Measurements from ENCODE around the gene DBH. TPM values are rescaled to one million over a fixed set of nuclear protein-coding genes. Genes with fewer than 3 reads are reported as not detected.

Gene DBH
- total RNA-seq, 1 donor from 2014 or later, result not detected

DNA sequence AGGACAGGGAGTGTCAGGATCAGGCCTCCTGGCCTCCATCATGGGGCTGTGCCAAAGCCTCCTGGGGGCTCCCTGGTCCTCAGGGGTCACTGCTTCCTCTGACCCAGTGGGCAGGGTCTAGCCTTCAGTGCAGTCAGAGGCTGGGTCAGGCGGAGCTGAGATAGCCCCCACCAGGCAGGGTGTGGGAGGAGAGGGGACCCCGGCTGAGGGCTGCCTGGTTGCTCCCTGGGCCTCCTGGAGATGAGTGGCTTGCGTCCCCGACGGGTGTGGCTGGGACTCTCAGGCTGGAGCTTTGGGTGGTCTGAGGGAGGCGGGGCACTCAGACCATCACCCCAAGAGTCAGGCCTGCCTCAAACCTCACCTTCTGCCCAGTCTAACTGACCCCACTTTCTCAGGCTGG, 48.7 kb upstream of the DBH start:
- Histone ChIP-seq H3K4me3 (ENCODE audit: insufficient read depth, low read depth, low read length) (no peak overlapping the region), H4K20me1 (ENCODE audit: insufficient read depth, low read length) (no peaks in the 10 kb centered on the region), H3K9me3 (ENCODE audit: insufficient read depth, low read depth, low read length) (peaks cover 4% of the 10 kb centered on the region), H3K4me1 (ENCODE audit: insufficient read depth, low read length) (no peaks in the 10 kb centered on the region), H2AFZ (ENCODE audit: low read depth, low read length) (no peak overlapping the region), H3K36me3 (ENCODE audit: insufficient read depth, low read length) (no peaks in the 10 kb centered on the region), H3K27ac (ENCODE audit: low read depth, low read length) (no peak overlapping the region), H3K79me2 (ENCODE audit: insufficient read depth, low read length) (no peaks in the 10 kb centered on the region), H3K9ac (ENCODE audit: low read length) (no peak overlapping the region), H3K27me3 (ENCODE audit: insufficient read depth, low read length) (peaks cover 17% of the 10 kb centered on the region), H3K4me2 (ENCODE audit: low read length) (no peak overlapping the region)
- H3K36me3 Mint-ChIP-seq (ENCODE audit: low read depth, unreplicated experiment), result no peaks in the 10 kb centered on the region
- FAIRE-seq (no peak), DNase-seq (ENCODE audit: low read depth) (no peak)
- H3K27ac Mint-ChIP-seq (ENCODE audit: unreplicated experiment), result no peak overlapping the region
- H3K4me1 Mint-ChIP-seq (ENCODE audit: low read depth, unreplicated experiment), result peaks cover 6% of the 10 kb centered on the region
- no peak for TF ChIP-seq EZH2 (IDR thresholded peaks at IDR 0.05; ENCODE audit: insufficient read depth, low read length)
- TF ChIP-seq, protein P1, sequence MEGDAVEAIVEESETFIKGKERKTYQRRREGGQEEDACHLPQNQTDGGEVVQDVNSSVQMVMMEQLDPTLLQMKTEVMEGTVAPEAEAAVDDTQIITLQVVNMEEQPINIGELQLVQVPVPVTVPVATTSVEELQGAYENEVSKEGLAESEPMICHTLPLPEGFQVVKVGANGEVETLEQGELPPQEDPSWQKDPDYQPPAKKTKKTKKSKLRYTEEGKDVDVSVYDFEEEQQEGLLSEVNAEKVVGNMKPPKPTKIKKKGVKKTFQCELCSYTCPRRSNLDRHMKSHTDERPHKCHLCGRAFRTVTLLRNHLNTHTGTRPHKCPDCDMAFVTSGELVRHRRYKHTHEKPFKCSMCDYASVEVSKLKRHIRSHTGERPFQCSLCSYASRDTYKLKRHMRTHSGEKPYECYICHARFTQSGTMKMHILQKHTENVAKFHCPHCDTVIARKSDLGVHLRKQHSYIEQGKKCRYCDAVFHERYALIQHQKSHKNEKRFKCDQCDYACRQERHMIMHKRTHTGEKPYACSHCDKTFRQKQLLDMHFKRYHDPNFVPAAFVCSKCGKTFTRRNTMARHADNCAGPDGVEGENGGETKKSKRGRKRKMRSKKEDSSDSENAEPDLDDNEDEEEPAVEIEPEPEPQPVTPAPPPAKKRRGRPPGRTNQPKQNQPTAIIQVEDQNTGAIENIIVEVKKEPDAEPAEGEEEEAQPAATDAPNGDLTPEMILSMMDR (IDR thresholded peaks at IDR 0.05; ENCODE audit: insufficient read depth, low read depth, low read length), result no peak
- H3K9me3 Mint-ChIP-seq (ENCODE audit: unreplicated experiment), result peaks cover 3% of the 10 kb centered on the region
- peaks cover 27% of the 10 kb centered on the region for H3K27me3 Mint-ChIP-seq (ENCODE audit: low read depth, unreplicated experiment)
- no peak overlapping the region for H3K4me3 Mint-ChIP-seq (ENCODE audit: unreplicated experiment)

DNA sequence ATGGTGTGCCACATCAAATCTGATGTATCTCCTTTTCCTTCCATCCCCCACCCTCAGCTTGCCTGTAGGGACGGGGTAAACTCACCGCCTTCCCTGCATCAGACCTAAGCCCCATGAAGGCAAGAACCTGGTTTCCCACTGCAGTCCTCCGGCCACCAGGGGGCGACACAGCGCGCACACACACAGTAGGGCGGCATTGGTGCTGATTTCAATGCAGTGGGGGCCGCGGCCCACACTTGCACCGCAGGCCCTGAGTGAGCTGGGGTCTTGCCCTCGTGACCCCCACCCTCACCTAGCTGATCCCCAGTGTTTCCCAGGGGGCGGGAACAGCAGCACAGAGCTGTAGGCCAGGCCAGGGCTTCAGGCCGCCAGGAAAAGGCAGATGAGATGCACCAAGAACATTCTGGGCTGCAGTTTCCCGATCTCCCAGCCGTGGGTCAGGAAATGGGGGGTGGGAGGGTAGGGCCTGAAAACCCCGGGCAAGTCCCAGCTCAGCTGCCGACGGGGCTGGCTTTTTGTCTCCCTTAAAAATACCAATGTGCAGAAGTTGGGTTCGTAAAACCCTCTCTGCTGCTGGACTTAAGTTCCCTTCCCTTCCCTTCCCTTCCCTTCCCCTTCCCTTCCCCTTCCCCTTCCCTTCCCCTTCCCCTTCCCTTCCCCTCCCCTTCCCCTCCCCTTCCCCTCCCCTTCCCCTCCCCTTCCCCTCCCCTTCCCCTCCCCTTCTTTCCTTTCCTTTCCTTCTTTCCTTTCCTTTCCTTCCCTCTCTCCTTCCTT, 46.5 kb upstream of the DBH start:
- H3K4me2 ChIP-seq (ENCODE audit: low read length), result no peak overlapping the region
- peaks cover 12% of the 10 kb centered on the region for H3K27me3 ChIP-seq (ENCODE audit: insufficient read depth, low read length)
- H3K4me3 ChIP-seq (ENCODE audit: insufficient read depth, low read depth, low read length), result no peak overlapping the region
- peaks cover 4% of the 10 kb centered on the region for H3K9me3 ChIP-seq (ENCODE audit: insufficient read depth, low read depth, low read length)
- Mint-ChIP-seq H3K4me1 (ENCODE audit: low read depth, unreplicated experiment) (peaks cover 3% of the 10 kb centered on the region), H3K36me3 (ENCODE audit: low read depth, unreplicated experiment) (no peaks in the 10 kb centered on the region), H3K27me3 (ENCODE audit: low read depth, unreplicated experiment) (peaks cover 37% of the 10 kb centered on the region), H3K27ac (ENCODE audit: unreplicated experiment) (no peak overlapping the region), H3K4me3 (ENCODE audit: unreplicated experiment) (no peak overlapping the region), H3K9me3 (ENCODE audit: unreplicated experiment) (peaks cover 5% of the 10 kb centered on the region)
- H2AFZ ChIP-seq (ENCODE audit: low read depth, low read length), result no peak overlapping the region
- no peaks in the 10 kb centered on the region for H3K36me3 ChIP-seq (ENCODE audit: insufficient read depth, low read length)
- no peak overlapping the region for H3K9ac ChIP-seq (ENCODE audit: low read length)
- DNase-seq (ENCODE audit: low read depth) (no peak), FAIRE-seq (no peak)
- H3K4me1 ChIP-seq (ENCODE audit: insufficient read depth, low read length), result no peaks in the 10 kb centered on the region
- H3K79me2 ChIP-seq (ENCODE audit: insufficient read depth, low read length), result no peaks in the 10 kb centered on the region
- no peaks in the 10 kb centered on the region for H4K20me1 ChIP-seq (ENCODE audit: insufficient read depth, low read length)
- TF ChIP-seq EZH2 (IDR thresholded peaks at IDR 0.05; ENCODE audit: insufficient read depth, low read length), result no peak
- TF ChIP-seq, protein P1 (IDR thresholded peaks at IDR 0.05; ENCODE audit: insufficient read depth, low read depth, low read length), result peak; percentile 17
- H3K27ac ChIP-seq (ENCODE audit: low read depth, low read length), result no peak overlapping the region

DNA sequence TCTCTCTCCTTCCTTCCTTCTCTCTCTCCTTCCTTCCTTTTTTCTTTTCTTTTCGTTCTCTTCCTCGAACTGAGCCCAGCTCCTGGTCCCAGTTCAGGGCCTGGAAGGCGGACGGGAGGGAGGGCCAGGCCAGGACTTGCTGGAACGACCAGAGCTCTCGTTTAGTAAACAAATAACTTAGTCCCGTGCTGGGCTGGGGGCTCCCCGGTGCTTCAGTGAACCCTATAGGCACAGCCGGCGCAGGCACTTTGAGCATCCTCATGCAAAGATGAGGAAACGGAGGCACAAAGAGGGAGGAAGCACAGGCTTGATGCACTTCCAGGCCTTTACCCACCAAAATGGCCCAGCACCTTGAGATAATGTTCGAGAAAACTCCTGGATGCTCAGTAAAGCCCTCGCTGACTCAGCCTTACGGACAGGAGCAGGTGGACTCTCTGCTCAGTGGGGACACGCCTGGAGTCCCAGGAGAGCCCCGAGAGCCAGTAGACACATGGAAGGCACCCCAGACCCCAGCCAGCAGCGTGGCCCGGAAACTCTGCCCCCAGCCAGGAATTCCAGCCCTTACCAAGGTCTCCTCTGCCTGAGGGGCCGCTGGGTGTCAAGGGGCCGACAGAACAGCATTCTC, 45.8 kb upstream of the DBH start:
- Mint-ChIP-seq H3K4me3 (ENCODE audit: unreplicated experiment) (no peak overlapping the region), H3K9me3 (ENCODE audit: unreplicated experiment) (peaks cover 5% of the 10 kb centered on the region), H3K27ac (ENCODE audit: unreplicated experiment) (no peak overlapping the region), H3K36me3 (ENCODE audit: low read depth, unreplicated experiment) (no peaks in the 10 kb centered on the region), H3K27me3 (ENCODE audit: low read depth, unreplicated experiment) (peaks cover 41% of the 10 kb centered on the region), H3K4me1 (ENCODE audit: low read depth, unreplicated experiment) (no peaks in the 10 kb centered on the region)
- Histone ChIP-seq H2AFZ (ENCODE audit: low read depth, low read length) (no peak overlapping the region), H3K27ac (ENCODE audit: low read depth, low read length) (no peak overlapping the region), H3K79me2 (ENCODE audit: insufficient read depth, low read length) (no peaks in the 10 kb centered on the region), H3K4me2 (ENCODE audit: low read length) (no peak overlapping the region), H3K36me3 (ENCODE audit: insufficient read depth, low read length) (no peaks in the 10 kb centered on the region), H3K4me1 (ENCODE audit: insufficient read depth, low read length) (no peaks in the 10 kb centered on the region), H3K9ac (ENCODE audit: low read length) (no peak overlapping the region), H3K4me3 (ENCODE audit: insufficient read depth, low read depth, low read length) (no peak overlapping the region), H3K9me3 (ENCODE audit: insufficient read depth, low read depth, low read length) (peaks cover 4% of the 10 kb centered on the region), H4K20me1 (ENCODE audit: insufficient read depth, low read length) (no peaks in the 10 kb centered on the region), H3K27me3 (ENCODE audit: insufficient read depth, low read length) (peaks cover 11% of the 10 kb centered on the region)
- DNase-seq (ENCODE audit: low read depth), result no peak
- FAIRE-seq, result no peak
- no peak for TF ChIP-seq EZH2 (IDR thresholded peaks at IDR 0.05; ENCODE audit: insufficient read depth, low read length)
- TF ChIP-seq, protein P1 (IDR thresholded peaks at IDR 0.05; ENCODE audit: insufficient read depth, low read depth, low read length), result no peak

All from astrocyte (in vitro differentiated cells and primary cell).